ENCODE results near the gene IQSEC3.
A peak's percentile ranks its signal among the peaks of the same experiment; 100 is the strongest.
"Not testable (repeated sequence)": the region's sequence is repeated elsewhere in the genome, so short reads cannot be mapped to it uniquely, and the experiment has no call there.

IQSEC3 gene

DNA sequence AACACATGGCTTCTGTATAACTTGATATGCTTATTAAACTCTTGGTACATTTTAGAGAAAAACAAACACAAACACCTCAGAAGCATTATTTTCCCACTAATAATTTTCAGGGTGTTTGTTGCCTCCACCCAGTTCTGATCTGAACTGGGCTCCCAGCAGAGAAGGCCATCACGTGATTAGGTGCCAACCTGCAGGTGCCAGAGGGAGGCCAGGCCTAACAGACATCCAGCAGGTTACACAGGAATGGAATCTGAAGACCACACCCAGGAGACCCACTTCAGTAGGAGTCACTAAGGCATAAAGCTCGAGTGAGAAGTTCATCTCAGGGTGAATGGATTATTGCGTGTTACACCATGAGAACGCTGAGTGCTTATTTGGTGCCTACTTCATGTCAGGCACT lies 138.5 kb downstream of the IQSEC3 start:
- DNase-seq: no peak

DNA sequence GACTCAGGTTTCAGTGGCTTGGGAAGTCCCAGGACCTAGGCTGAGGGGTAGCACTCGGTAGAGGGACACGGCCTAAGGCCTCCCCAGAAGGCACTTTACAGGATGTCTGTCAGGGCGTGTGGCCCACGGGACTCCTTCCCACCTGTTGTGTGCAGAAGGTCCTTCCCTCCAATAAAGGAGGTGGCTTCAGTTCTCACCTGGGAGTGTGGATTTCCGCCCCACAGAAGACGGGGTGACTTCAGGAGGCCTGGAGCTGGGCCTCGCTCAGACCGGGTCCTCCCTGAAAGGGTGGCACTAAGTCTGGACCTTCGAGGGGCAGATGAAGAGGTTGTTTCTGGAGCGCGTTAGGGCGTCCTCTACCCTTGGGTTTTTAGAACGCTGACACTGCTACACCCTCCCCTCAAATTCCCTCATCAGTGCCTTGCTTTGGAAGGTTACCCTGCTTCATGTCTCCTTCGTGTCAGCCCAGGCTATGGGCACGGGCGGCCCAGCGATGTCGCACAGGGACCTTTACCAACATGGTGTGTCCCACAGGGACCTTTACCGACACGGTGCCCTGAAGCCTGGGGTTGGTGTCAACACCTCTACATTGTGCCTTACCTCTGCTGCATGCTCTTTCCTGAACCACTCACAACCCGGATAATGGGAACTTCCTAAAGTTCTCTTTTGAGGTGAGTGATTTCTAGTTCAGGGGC lies 140.3 kb downstream of the IQSEC3 start:
- DNase-seq: no peak

GRCh38 chr12:207804-208203 lies 141.2 kb downstream of the IQSEC3 start:
- no peak for DNase-seq

GRCh38 chr12:208813-209212 lies 142.2 kb downstream of the IQSEC3 start:
- no peak for DNase-seq

- no peak for DNase-seq
These were observed 142.7 kb downstream of the IQSEC3 start for GRCh38 chr12:209246-209645.

GRCh38 chr12:209851-210250 lies 143.3 kb downstream of the IQSEC3 start:
- DNase-seq: no peak

DNA sequence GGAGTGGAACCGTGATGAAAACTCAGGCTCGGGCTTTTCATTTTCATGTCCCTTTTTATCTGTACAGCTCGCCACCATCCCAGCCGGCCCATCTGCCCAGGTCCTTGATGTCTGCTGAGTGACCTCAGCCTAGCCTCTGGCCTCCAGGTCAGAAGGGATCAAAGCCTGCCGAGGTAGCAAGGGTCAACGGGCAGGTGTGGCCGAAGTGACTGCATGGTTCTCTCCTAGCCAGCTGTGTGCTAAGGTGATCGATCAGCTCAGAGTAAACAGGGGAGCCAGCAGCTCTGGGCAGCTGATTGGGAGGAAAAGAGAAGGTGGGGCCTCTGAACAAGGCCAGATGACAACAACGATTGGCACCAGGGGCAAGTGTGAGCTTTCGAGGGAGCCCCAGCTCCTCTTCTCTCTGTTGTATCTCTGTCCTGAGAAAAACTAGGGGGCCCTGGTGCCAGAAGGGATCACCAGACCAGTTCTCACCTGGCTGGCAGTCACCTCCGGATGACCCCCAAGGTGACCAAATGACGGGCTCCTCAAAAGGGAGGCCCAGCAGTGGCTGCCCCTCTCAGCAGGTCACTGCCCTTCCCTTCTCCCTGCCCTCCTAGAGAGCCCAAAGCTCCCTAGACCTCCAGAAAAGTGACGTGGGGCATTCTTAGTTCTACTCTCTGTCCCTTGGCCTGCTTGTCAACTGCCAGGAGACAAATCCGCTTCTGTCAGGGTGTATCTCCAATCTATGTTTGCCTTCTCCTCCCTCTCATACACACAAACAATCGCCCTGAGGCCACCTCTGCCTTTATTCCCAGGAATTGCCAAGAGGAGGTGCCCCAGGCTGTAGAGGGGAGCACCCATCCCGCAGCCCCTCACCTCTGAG lies 143.9 kb downstream of the IQSEC3 start:
- DNase-seq: no peak

DNA sequence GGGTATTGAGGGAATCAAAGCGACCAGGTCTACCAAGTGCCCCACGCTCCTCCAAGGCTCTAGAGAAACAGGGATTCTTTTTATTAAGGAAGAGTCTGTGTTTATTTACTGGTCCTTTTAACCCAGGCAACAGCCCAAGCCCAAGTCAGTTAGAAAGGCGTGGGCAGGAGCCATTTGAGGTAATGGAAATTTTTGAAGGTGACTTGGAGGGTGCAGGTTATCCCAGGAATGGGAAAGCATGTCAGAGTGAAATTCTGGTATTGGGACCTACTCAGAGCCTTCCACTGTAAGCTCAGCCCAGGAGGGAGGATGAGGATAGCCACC lies 144.5 kb downstream of the IQSEC3 start:
- no peak for DNase-seq

- DNase-seq: no peak
These were observed 145.3 kb downstream of the IQSEC3 start for GRCh38 chr12:211639-212414.

GRCh38 chr12:212415-212714 lies 145.8 kb downstream of the IQSEC3 start:
- DNase-seq: no peak

GRCh38 chr12:212715-213526 lies 146.4 kb downstream of the IQSEC3 start:
- no peak for DNase-seq

DNA sequence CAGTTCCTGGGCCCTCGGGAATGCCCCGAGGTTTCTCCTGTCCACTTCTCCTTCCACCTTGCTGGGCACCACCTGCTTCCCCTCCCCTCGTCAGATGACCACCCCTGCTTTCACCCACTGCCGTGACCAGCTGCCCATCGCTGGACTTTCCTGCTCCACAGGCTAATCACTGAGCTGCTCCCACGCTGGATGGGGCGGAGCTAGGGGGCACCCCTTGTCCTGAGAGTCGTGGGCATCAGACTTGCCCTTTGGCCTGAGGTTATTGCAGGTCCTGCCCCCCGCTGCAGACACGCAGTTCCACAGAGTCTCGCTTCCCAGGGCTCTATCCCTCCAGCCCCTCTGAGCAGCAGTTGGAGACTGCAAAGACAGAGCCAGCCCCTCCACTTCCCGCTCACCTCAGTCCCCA lies 147.0 kb downstream of the IQSEC3 start:
- no peak for DNase-seq

GRCh38 chr12:214003-214741 lies 147.6 kb downstream of the IQSEC3 start, which contains the start of gene SLC6A12:
SLC6A12 (minus strand) TSS chr12:214157; CDS start chr12:209986, 4,171 bp downstream.
- DNase-seq: no peak

GRCh38 chr12:215116-215515 lies 148.5 kb downstream of the IQSEC3 start:
- DNase-seq: no peak

- DNase-seq: not testable (repeated sequence)
These were observed 150.5 kb downstream of the IQSEC3 start for GRCh38 chr12:217029-217428.

DNA sequence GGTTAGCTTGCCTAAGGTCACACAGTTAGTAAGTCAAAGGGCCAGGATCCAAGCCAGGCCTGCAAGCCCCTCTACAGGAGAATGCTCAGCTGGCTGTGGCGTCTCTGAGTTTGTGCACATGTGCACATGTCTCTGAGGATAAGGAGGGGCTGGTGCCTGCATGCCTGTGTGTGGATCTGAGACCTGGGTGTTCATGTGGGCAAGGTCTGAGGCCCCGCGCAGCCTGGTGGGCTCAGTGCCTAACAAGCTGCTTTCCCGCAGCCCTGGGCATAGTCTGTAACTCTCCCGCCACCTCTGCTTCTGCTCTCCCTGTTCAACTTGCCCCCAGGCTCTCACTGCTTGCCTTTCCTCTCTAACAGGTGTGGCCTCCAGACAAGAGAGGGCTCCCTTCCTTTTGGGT lies 151.7 kb downstream of the IQSEC3 start:
- DNase-seq: no peak

DNA sequence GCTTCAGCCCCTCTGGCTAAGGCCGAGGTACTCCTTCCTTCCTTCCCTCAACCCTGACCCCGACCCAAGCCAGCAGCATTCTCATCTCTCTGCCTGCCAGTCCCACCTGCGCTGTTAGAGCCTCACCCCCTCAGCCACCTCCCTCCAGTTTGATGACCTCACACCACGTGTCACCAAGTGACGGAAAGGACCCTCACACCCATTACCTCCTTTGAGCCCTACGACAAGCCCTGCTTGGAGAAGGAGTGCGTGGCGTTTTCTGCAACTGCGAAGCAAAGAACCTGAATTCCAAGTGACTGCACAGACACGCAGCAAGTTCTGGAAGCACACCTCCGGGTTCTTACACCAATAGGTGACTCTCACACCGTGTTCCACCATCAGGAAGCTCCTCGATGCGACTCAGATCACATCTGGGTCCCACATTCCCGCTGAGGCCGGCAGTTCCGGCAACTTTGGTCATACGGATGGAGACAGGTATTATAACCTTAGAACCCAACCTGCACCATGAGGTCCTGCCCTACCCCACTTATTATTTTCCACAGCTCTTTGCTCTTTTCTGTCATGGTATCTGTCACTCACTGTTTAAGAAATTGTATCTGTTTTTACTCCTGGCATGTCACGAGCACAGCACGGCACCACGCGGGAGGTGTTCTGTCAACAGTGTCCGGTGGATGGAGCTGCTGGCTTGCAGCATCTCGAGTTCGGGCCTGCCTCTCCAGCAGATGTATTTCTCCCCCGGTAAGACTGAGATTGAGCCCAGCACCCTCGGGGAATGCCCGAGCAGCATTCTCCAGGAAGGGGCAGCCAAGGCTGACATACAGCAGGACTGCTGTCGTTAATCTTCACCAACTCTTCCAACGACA lies 152.4 kb downstream of the IQSEC3 start:
- DNase-seq: no peak

DNA sequence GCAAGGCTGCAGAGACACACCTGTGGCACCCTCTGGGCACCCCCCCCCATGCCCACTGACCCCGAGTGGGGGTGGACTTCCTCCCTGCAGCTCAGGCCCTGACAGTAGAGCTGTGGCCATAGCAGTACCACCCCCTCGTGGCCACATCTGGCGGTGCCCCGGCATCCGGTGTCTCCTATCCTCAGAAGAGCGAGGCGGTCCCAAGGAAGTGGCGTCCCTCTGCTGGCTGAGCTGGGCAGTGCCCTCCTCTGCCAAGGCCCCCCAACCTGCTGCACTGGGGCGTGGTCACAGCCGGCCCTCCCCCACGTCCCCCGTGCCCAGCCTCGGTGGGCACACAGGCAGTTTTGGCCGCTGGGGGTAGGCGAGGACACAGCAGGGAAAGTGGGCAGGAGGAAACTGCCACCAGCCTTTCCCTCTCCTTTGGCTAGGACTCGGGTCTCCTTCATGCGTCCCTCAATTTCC lies 153.4 kb downstream of the IQSEC3 start:
- DNase-seq: peak; percentile 56

GRCh38 chr12:220491-220890 lies 153.9 kb downstream of the IQSEC3 start:
- no peak for DNase-seq

GRCh38 chr12:220946-221550 lies 154.5 kb downstream of the IQSEC3 start:
- no peak for DNase-seq

GRCh38 chr12:221736-222135 lies 155.2 kb downstream of the IQSEC3 start:
- no peak for DNase-seq
